Measurements from ENCODE around the gene C5AR1. TPM values are rescaled to one million over a fixed set of nuclear protein-coding genes. Genes with fewer than 3 reads are reported as not detected.
A peak's percentile ranks its signal among the peaks of the same experiment; 100 is the strongest.
"Not testable (repeated sequence)": the region's sequence is repeated elsewhere in the genome, so short reads cannot be mapped to it uniquely, and the experiment has no call there.

Gene C5AR1
- 1 to 10 TPM; 1.4 to 1.8 TPM for total RNA-seq

DNA sequence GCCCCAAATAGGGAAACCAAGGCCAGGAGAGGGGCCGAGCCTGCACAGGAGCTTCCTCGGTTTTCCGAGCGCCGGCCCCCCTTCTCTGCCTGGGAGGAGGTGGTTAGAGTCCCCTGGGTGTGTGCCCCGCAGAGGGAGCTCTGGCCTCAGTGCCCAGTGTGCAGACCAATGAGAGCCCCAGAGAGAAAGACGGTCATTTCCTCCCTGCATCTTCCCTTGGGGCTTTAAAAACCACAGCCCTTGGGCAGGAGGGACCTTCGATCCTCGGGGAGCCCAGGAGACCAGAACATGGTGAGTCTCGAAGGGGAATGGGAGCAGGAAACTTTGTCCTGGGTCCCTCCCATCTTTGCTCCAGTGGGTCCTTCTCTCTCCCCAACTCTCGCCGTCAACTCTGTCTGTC lies at the start of gene C5AR1:
Gene C5AR1 (plus strand): TSS at position 254 of the 400 bp plus-strand sequence. CDS start 35 bp downstream, at position 289.
- Mint-ChIP-seq H3K9me3 (no peaks in the 10 kb centered on the region), H3K4me3 (no peak within 1 kb of the TSS), H3K27ac (no peak within 1 kb of the TSS), H3K27me3 (peaks cover 28% of the 10 kb centered on the region), H3K36me3 (no peaks in the 10 kb centered on the region), H3K4me1 (peaks cover 4% of the 10 kb centered on the region)
- DNase-seq, result no peak

DNA sequence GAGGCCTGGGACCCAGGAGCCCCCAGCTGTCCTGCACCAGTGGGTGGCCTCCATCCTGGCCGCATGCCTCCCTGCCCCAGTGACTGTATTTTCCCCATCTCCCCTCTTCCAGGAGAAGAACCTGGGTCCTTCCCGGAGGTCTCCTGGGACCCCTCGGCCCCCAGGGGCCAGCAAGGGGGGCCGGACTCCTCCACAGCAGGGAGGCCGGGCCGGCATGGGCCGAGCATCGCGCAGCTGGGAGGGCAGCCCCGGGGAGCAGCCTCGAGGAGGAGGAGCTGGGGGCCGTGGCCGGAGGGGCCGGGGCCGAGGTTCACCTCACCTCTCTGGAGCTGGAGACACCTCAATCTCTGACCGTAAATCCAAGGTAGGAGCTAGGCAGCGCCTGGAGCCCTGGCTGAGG lies 49.2 kb upstream of the C5AR1 start:
- H3K9me3 Mint-ChIP-seq, result no peaks in the 10 kb centered on the region
- peaks cover 24% of the 10 kb centered on the region for H3K4me1 Mint-ChIP-seq
- no peak overlapping the region for H3K4me3 Mint-ChIP-seq
- H3K27ac Mint-ChIP-seq, result no peak overlapping the region
- no peak for DNase-seq
- peaks cover 35% of the 10 kb centered on the region for H3K36me3 Mint-ChIP-seq
- no peaks in the 10 kb centered on the region for H3K27me3 Mint-ChIP-seq

DNA sequence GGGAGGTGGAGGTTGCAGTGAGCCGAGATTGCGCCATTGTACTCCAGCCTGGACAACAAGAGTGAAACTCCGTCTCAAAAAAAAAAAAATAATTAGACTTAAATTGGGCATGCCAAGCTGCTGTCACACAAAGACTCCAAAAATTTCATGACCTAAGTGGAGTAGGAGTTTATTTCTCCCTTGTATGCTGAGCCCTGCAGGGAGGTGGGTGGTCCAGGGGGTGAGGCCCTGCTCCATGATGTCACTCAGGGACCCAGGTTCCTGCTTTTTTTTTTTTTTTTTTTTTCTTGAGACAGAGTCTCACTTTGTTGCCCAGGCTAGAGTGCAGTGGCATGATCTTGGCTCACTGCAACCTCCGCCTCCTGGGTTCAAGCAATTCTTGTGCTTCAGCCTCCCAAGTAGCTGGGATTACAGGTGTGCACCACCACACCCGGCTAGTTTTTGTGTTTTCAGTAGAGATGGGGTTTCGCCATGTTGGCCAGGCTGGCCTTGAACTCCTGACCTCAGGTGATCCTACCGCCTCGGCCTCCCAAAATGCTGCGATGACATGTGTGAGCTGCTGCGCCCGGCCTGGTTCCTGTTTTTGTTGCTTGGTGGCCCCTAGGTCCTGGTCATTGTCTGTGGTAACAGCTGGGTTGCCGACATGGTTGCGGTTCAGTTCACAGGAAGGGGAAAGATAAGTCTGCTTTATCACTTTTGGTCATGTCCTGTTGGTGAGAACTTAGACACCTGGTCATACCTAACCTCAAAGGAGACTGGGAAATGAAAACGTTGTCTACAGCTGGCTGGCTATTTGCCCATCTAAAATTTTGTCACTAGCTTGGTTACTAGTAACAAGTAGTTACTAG lies 47.5 kb upstream of the C5AR1 start:
- not testable (repeated sequence) for H3K27me3 Mint-ChIP-seq, H3K27ac Mint-ChIP-seq, H3K9me3 Mint-ChIP-seq, DNase-seq, H3K4me3 Mint-ChIP-seq
- peaks cover 39% of the 10 kb centered on the region for H3K36me3 Mint-ChIP-seq
- peaks cover 20% of the 10 kb centered on the region for H3K4me1 Mint-ChIP-seq

DNA sequence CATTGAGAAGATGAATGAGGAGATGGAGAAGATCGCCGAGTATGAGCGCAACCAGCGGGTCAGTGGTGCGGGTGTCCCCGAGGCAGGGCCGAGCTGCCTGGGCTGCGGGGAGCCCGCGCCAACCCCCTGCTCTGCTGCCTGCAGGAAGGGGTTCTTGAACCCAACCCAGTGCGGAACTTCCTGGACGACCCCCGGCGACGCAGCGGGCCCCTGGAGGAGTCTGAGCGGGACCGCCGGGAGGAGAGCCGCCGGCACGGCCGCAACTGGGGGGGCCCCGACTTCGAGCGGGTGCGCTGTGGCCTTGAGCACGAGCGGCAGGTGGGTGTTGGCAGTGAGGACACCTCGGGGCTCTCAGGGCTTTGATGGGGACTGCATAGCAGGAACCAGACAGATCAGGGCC lies 45.0 kb upstream of the C5AR1 start:
- H3K4me3 Mint-ChIP-seq, result no peak overlapping the region
- no peak overlapping the region for H3K27ac Mint-ChIP-seq
- no peak for DNase-seq
- peaks cover 27% of the 10 kb centered on the region for H3K36me3 Mint-ChIP-seq
- no peaks in the 10 kb centered on the region for H3K9me3 Mint-ChIP-seq
- H3K27me3 Mint-ChIP-seq, result no peaks in the 10 kb centered on the region
- peaks cover under 1% of the 10 kb centered on the region for H3K4me1 Mint-ChIP-seq

DNA sequence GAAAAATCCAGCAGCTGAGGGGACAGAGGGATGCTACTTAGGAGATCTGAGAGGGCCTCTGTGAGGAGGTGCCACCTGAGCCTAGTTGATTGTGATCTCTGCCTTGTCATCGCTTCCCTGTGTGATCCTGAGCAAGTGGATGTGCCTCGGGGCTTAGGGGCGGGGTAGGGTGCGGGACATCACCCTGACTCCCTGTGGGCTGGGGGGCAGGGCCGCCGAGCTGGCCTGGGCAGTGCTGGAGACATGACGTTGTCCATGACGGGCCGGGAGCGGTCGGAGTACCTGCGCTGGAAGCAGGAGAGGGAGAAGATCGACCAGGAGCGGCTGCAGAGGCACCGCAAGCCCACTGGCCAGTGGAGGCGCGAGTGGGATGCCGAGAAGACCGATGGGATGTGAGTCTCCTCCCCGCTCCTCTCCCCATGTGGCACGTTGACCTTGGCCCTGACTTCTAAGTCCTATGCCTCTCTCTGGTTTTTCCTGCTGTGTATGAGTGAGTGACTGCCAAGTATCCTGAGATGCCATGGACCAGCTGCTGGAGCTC lies 43.2 kb upstream of the C5AR1 start:
- no peaks in the 10 kb centered on the region for H3K9me3 Mint-ChIP-seq
- H3K27ac Mint-ChIP-seq, result no peak overlapping the region
- H3K4me3 Mint-ChIP-seq, result no peak overlapping the region
- no peak for DNase-seq
- H3K36me3 Mint-ChIP-seq, result peaks cover 17% of the 10 kb centered on the region
- H3K4me1 Mint-ChIP-seq, result no peaks in the 10 kb centered on the region
- no peaks in the 10 kb centered on the region for H3K27me3 Mint-ChIP-seq

DNA sequence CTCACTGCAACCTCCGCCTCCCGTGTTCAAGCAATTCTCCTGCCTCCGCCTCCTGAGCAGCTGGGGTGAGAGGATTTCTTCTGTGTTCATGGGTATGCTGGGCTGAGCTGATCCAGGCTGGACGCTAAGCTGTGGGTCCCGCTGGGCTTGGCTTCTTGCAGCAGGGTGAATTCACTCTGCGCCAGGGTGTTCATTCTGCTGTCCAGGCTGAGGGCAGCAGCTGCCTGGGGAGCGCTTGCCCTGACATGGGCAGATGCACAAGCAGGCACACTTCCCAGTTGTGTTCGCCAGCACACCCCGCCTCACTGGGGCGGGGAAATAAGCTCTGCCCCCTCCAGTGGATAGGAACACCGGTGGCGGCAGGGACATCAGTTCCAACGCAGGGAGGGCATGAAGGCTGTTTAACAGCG lies 42.3 kb upstream of the C5AR1 start:
- H3K27me3 Mint-ChIP-seq, result no peaks in the 10 kb centered on the region
- H3K36me3 Mint-ChIP-seq, result peaks cover 14% of the 10 kb centered on the region
- H3K9me3 Mint-ChIP-seq, result no peaks in the 10 kb centered on the region
- no peak overlapping the region for H3K27ac Mint-ChIP-seq
- H3K4me1 Mint-ChIP-seq, result peaks cover 2% of the 10 kb centered on the region
- H3K4me3 Mint-ChIP-seq, result no peak overlapping the region
- DNase-seq, result no peak

DNA sequence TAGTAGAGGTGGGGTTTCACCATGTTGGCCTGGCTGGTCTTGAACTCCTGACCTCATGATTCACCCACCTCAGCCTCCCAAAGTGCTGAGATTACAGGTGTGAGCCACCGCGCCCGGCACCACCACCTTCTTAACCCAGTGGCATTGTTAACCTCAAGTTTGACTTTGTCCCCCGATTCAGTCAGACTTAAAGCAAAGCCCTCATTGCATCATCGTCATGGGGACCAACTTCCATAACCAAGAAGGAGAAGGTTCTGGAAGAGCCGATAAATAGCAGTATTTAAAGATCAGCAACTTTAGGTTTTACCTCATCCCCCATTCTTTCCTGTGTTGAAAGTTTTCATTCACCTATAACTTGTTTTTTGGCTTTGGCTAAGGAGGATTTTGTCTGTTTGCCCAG lies 41.6 kb upstream of the C5AR1 start:
- Mint-ChIP-seq H3K4me1 (peaks cover 9% of the 10 kb centered on the region), H3K27me3 (no peaks in the 10 kb centered on the region), H3K36me3 (peaks cover 14% of the 10 kb centered on the region), H3K4me3 (no peak overlapping the region), H3K27ac (no peak overlapping the region), H3K9me3 (no peaks in the 10 kb centered on the region)
- no peak for DNase-seq

DNA sequence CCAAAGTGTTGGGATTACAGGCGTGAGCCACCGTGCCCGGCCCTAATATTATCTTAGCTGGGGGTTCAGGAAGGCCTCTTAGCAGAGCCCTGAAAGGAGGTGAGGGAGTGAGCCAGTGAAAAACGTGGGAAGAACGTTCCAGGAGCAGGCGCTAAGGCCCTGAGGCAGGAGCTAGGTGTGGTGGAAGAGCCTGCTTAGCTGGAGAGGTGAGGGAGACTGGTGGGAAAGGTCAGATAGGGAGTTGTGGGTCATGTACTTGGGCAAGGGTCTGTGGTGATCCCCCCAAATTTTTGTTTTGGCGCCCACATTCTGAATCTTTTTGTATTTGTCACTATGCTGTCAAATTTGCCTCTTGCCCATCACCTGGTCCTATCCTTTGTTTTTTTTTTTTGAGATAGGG lies 40.1 kb upstream of the C5AR1 start:
- peaks cover 9% of the 10 kb centered on the region for H3K4me1 Mint-ChIP-seq
- peaks cover 10% of the 10 kb centered on the region for H3K36me3 Mint-ChIP-seq
- peak overlapping the region; percentile 39 for H3K27ac Mint-ChIP-seq
- H3K27me3 Mint-ChIP-seq, result no peaks in the 10 kb centered on the region
- H3K4me3 Mint-ChIP-seq, result no peak overlapping the region
- no peak for DNase-seq
- no peaks in the 10 kb centered on the region for H3K9me3 Mint-ChIP-seq

DNA sequence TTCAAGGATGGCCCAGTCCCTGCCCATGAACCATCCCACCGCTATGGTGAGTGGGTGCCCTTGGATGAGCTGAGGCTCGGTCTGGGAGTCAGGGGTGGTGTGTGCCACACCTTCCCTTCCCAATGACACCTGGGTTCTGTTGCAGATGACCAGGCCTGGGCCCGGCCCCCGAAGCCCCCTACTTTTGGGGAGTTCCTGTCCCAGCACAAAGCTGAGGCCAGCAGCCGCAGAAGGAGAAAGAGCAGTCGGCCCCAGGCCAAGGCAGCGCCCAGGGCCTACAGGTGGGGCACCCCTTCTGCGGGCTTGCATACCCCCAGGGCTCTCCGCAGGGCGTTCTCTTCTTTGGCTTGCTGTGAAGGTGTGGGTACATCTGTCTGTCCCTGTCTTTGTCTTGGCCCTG lies 39.3 kb upstream of the C5AR1 start:
- Mint-ChIP-seq H3K4me1 (peaks cover 12% of the 10 kb centered on the region), H3K27me3 (no peaks in the 10 kb centered on the region), H3K27ac (no peak overlapping the region), H3K36me3 (peaks cover 9% of the 10 kb centered on the region), H3K4me3 (no peak overlapping the region), H3K9me3 (no peaks in the 10 kb centered on the region)
- no peak for DNase-seq

DNA sequence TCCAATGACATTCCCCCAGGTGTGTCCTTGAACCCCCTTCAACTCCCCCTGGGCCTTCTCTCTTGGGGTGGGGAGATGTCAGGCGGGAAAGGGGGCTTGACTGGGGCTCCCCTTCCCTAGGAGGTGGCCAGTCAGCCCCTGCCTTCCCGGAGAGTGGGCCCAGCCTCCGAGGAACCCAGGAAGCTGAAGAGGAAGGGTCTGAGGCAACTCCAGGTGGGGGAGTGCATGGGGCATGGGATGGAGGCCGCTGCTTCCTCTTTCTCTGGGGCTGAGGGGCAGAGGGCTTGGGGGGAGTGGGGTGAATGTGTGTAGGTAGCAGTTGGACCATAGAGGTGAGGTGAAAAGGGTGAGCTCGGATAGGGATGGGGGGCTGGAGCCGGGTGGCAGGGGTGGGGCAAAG lies 37.7 kb upstream of the C5AR1 start:
- H3K4me3 Mint-ChIP-seq, result no peak overlapping the region
- H3K27me3 Mint-ChIP-seq, result no peaks in the 10 kb centered on the region
- DNase-seq, result no peak
- H3K36me3 Mint-ChIP-seq, result peaks cover 8% of the 10 kb centered on the region
- H3K4me1 Mint-ChIP-seq, result peaks cover 16% of the 10 kb centered on the region
- no peaks in the 10 kb centered on the region for H3K9me3 Mint-ChIP-seq
- no peak overlapping the region for H3K27ac Mint-ChIP-seq

DNA sequence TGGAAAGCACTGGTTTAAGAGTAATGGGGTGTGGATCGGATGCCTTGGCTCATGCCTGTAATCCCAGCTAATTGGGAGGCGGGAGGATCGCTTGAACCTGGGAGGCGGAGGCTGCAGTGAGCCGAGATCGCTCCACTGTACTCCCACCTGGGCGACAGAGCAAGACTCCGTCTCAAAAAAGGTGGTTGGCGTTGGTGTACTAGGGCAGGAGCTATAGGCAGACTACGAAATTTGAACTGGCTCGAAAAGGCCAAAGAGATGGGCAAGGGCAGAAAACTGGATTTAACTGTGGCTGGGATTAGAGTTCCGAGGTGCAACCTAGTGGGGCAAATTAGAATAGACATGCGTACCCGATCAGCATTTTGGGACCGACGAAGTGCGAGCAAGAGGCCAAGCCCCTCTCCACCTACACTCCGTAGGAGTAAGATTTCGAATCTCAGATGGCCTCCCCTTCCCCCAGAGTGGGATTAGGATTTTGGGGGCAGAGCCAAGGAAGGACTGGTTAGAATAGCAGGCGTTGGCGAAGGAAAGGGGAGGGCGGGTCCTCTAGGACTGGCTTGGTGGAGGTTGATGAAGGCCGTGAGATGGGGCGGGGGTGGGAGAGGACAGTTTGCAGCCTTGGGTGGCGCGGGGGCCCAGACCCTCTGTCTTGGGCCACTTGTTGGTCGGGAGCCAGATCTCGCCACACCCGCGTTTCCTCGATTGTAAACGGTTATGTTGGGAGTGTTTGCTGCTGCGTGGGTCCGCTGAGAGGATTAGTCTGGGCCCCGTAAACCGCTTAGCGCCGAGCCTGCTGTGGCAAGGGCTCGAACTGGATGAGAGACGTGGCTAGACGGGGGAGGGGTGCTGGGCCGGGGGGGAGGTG lies 37.0 kb upstream of the C5AR1 start:
- Mint-ChIP-seq H3K27me3 (no peaks in the 10 kb centered on the region), H3K36me3 (peaks cover 8% of the 10 kb centered on the region), H3K4me3 (peak overlapping the region; percentile 94), H3K9me3 (no peaks in the 10 kb centered on the region), H3K27ac (peak overlapping the region; percentile 90), H3K4me1 (peaks cover 16% of the 10 kb centered on the region)
- no peak for DNase-seq

DNA sequence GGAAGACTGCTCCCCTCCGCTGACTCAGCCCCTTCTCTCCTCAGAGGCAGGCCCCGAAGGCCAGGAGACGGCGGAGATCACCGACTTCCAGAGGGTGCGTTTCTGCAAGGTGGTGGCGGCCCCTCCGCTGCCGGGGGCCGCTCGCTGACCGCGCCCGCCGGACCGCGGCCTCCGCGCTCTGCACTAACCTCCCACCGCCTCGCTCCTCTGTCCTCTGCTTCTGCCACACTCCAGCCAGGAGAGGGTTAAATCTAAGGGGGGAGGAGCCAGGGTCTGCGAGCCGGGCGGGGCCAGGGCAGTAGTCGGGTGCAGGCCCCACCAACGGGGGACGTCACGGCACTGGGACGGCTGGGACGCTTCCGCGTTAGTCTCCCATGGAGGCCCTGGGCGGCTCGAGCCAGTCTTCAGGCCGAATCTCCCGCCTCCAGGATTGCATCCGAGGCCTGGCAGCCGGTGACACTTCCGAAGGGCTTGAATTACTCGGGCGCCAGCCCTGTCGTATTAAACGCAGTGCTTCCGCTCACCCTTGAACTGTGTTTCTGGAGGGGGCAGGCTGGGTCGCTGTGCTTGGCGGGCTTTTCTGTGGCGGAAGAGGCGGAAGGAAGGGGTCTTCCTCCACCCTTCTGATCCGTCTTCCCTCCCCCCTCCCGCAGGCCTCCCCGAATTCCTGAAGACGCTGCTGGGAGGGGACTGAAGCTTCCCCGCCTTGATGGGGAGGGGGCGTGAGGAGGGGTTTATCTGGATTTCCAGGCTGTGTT lies 36.2 kb upstream of the C5AR1 start:
- Mint-ChIP-seq H3K27ac (peak overlapping the region; percentile 99), H3K4me3 (peak overlapping the region; percentile 94), H3K27me3 (no peaks in the 10 kb centered on the region), H3K36me3 (peaks cover 8% of the 10 kb centered on the region), H3K4me1 (peaks cover 17% of the 10 kb centered on the region), H3K9me3 (no peaks in the 10 kb centered on the region)
- peak; percentile 91 for DNase-seq

DNA sequence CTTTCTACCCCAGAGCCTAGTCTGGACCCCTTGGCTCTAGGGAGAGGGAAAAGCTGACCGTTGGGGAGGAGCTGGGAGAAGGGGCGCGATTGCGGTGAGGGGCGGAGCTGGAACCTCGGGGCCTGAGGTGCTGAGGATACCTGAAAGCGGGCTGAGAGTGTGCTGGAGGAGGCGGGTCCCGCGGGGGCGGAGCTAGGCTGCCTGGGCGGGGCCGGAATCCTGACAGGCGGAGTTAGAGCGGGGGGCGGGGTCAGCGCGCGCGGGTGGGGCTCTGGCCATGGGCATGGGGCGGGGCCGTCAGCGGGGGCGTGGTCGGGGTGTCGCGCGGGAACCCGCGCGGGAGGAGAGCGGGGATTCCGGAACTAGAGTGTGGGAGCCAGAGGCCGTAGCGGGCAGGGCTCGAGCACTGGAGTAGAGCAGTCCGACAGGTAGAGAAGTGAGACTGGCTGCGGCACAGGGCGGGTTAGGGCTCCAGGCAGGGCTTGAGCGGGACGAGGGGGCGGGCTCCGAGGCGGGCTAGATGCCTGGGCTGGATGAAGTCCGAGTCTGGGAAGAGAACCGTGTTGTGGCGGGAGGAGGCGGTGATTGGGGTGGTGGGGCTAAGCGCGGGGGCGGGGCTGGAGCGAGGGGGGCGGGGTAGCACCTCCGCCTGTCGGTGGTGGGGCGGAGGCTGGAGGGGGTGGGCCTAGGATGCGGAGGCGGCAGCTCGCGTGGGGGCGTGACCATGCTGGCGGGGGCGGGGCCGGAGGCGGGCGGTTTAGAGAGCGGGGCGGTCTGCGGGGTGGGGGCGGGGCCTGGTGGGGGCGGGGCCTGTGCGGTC lies 35.4 kb upstream of the C5AR1 start, which contains the start of gene INAFM1:
Gene INAFM1 (plus strand): TSS at position 815 of the 820 bp plus-strand sequence. CDS start 35 bp downstream, outside the sequence.
- no peaks in the 10 kb centered on the region for H3K27me3 Mint-ChIP-seq
- H3K9me3 Mint-ChIP-seq, result no peaks in the 10 kb centered on the region
- H3K36me3 Mint-ChIP-seq, result peaks cover 8% of the 10 kb centered on the region
- peak within 1 kb of the TSS; percentile 99 for H3K27ac Mint-ChIP-seq
- DNase-seq, result peak; percentile 99
- peaks cover 17% of the 10 kb centered on the region for H3K4me1 Mint-ChIP-seq
- H3K4me3 Mint-ChIP-seq, result peak within 1 kb of the TSS; percentile 94

Data from activated naive CD8-positive, alpha-beta T cell treated with anti-CD3 and anti-CD28 coated beads for 36 hours (primary cell).